ENCODE data around the gene MOB2. TPM values are rescaled to one million over a fixed set of nuclear protein-coding genes. Genes with fewer than 3 reads are reported as not detected.
"Not testable (repeated sequence)": the region's sequence is repeated elsewhere in the genome, so short reads cannot be mapped to it uniquely, and the experiment has no call there.

MOB2 gene
- total and polyA plus RNA-seq, 12 donors = 25.2 to 59.1 (median 45.2) TPM

GRCh38 chr11:1436468-1437039 lies 50.0 kb downstream of the MOB2 start:
- no peaks in the 10 kb centered on the region for H3K36me3 ChIP-seq
- 19 to 22% methylated on average over 13 of the region's 13 CpGs for WGBS, 2 donors
- peaks cover 0 to 12% (median 0%) of the 10 kb centered on the region in 7 donors for H3K27me3 ChIP-seq
- no peak overlapping the region for H3K4me3 ChIP-seq
- ATAC-seq = peak in 1 of 8 donors; percentile 8
- no peak for DNase-seq
- intact Hi-C loops (cut with DNase I) = no loop called here
- no peak overlapping the region for H3K27ac ChIP-seq
- H3K9me3 ChIP-seq = no peaks in the 10 kb centered on the region
- peaks cover 4 to 32% (median 19%) of the 10 kb centered on the region in 9 donors for H3K4me1 ChIP-seq
- TF ChIP-seq CTCF (IDR thresholded peaks at IDR 0.05) = no peak

GRCh38 chr11:1435820-1436467 lies 50.6 kb downstream of the MOB2 start:
- no peaks in the 10 kb centered on the region for H3K9me3 ChIP-seq
- 6 to 7% methylated on average over 27 to 29 of the region's 29 CpGs for WGBS, 2 donors
- H3K27me3 ChIP-seq = peaks cover 0 to 12% (median 0%) of the 10 kb centered on the region in 7 donors
- H3K4me3 ChIP-seq = no peak overlapping the region
- TF ChIP-seq CTCF (IDR thresholded peaks at IDR 0.05) = no peak
- intact Hi-C loops (cut with DNase I) = no loop called here
- no peaks in the 10 kb centered on the region for H3K36me3 ChIP-seq
- peaks cover 4 to 32% (median 19%) of the 10 kb centered on the region in 9 donors for H3K4me1 ChIP-seq
- DNase-seq (no peak), ATAC-seq (no peak)
- no peak overlapping the region for H3K27ac ChIP-seq

- Histone ChIP-seq H3K27me3 (peaks cover 0 to 12% (median 0%) of the 10 kb centered on the region in 7 donors), H3K4me1 (peaks cover 4 to 32% (median 19%) of the 10 kb centered on the region in 9 donors)
- 73 to 79% methylated on average over 4 to 14 of the region's 20 CpGs for WGBS, 2 donors
Observed at GRCh38 chr11:1435479-1435819, 51.1 kb downstream of the MOB2 start.

GRCh38 chr11:1433977-1434640 lies 52.5 kb downstream of the MOB2 start:
- no peak overlapping the region for H3K27ac ChIP-seq
- no peak for ATAC-seq
- DNase-seq = no peak
- 78% methylated on average over 28 to 29 of the region's 29 CpGs for WGBS, 2 donors
- H3K4me1 ChIP-seq = peaks cover 4 to 31% (median 19%) of the 10 kb centered on the region in 9 donors
- H3K4me3 ChIP-seq = no peak overlapping the region
- H3K27me3 ChIP-seq = peaks cover 0 to 12% (median 0%) of the 10 kb centered on the region in 7 donors
- intact Hi-C loops (cut with DNase I) = no loop called here
- H3K36me3 ChIP-seq = no peaks in the 10 kb centered on the region
- H3K9me3 ChIP-seq = no peaks in the 10 kb centered on the region
- TF ChIP-seq CTCF (IDR thresholded peaks at IDR 0.05) = no peak

More at GRCh38 chr11:1435479-1435819, 51.1 kb downstream of the MOB2 start:
- H3K4me3 ChIP-seq; H3K36me3 ChIP-seq; H3K9me3 ChIP-seq; ATAC-seq; intact Hi-C loops (cut with DNase I); DNase-seq; H3K27ac ChIP-seq: not testable (repeated sequence)

All from heart right ventricle (tissue), 16 donors.